HL-60 (cell line): ENCODE data around the gene VPS13C.

ENCODE experiments used
- CTCF ChIP-seq: IDR thresholded peaks from one replicate; pipeline ENCODE4 v1.5.1; 2011; ENCODE audit warnings: low read length, control low read depth, inconsistent platforms; ENCODE audit not compliant: insufficient read depth
- GABPA ChIP-seq: IDR thresholded peaks from 2 replicates; pipeline ENCODE4 v1.6.1; 2012; ENCODE audit warnings: low read depth
- POLR2AphosphoS5 ChIP-seq: IDR thresholded peaks from 2 replicates; pipeline ENCODE4 v1.6.1; 2012; ENCODE audit warnings: low read depth
- REST ChIP-seq: IDR thresholded peaks from 2 replicates; pipeline ENCODE4 v1.6.1; 2012; ENCODE audit warnings: low read depth; ENCODE audit not compliant: insufficient replicate concordance
- SPI1 ChIP-seq: IDR thresholded peaks from 2 replicates; pipeline ENCODE4 v1.6.1; 2012; ENCODE audit warnings: low read depth, mild to moderate bottlenecking, borderline replicate concordance

- TF ChIP-seq CTCF, result no peak
- no peak for TF ChIP-seq REST
- TF ChIP-seq SPI1, result no peak
- TF ChIP-seq GABPA, result no peak
- no peak for TF ChIP-seq POLR2AphosphoS5
Measured at GRCh38 chr15:61831505-61831921, 228.7 kb downstream of the VPS13C start.
